Smooth muscle cell (in vitro differentiated cells): ENCODE measurements around the gene GRK1. TPM values are rescaled to one million over a fixed set of nuclear protein-coding genes. Genes with fewer than 3 reads are reported as not detected.

Source experiments
- DNase-seq: peaks from one replicate; lab custom pipeline; 2025; ENCODE audit not compliant: unreplicated experiment; lab: John Stamatoyannopoulos, UW
- H2AFZ ChIP-seq: fragments of 200-600 bp; sonication (generic); 2 replicates; pipeline ENCODE4 v1.6.0; 2016; ENCODE audit warnings: antibody characterized with exemption, low read depth, mild to moderate bottlenecking
- H3F3A ChIP-seq: fragments of 200-600 bp; sonication (generic); 2 replicates; pipeline ENCODE4 v1.6.0; 2017; ENCODE audit warnings: antibody characterized with exemption, low read depth
- H3K27ac ChIP-seq: fragments of 200-600 bp; sonication (generic); 2 replicates; pipeline ENCODE4 v1.5.1; 2016; ENCODE audit warnings: low read depth, mild to moderate bottlenecking
- H3K27me3 ChIP-seq: fragments of 200-600 bp; sonication (generic); 2 replicates; pipeline ENCODE4 v1.6.1; 2016; ENCODE audit warnings: low read depth, mild to moderate bottlenecking
- H3K36me3 ChIP-seq: fragments of 200-600 bp; sonication (generic); 2 replicates; pipeline ENCODE4 v1.5.1; 2016; ENCODE audit warnings: low read depth
- H3K4me1 ChIP-seq: fragments of 200-600 bp; sonication (generic); 2 replicates; pipeline ENCODE4 v1.5.1; 2016; ENCODE audit warnings: low read depth
- H3K4me2 ChIP-seq: fragments of 200-600 bp; sonication (generic); 2 replicates; pipeline ENCODE4 v1.6.0; 2016; ENCODE audit warnings: mild to moderate bottlenecking
- H3K4me3 ChIP-seq: fragments of 200-600 bp; sonication (generic); 2 replicates; pipeline ENCODE4 v1.5.1; 2016; ENCODE audit warnings: mild to moderate bottlenecking
- H3K79me2 ChIP-seq: fragments of 200-600 bp; sonication (generic); 2 replicates; pipeline ENCODE4 v1.6.0; 2016; ENCODE audit warnings: low read depth, mild to moderate bottlenecking
- H3K9ac ChIP-seq: fragments of 200-600 bp; sonication (generic); 2 replicates; pipeline ENCODE4 v1.6.0; 2016; ENCODE audit warnings: low read depth
- H3K9me3 ChIP-seq: fragments of 200-600 bp; sonication (generic); replicated peaks from 2 replicates; pipeline ENCODE4 v1.5.1; 2016; ENCODE audit warnings: low read depth
- H4K20me1 ChIP-seq: fragments of 200-600 bp; sonication (generic); 2 replicates; pipeline ENCODE4 v1.6.0; 2016; ENCODE audit warnings: low read depth
- WGBS: methylation state at CpG from one replicate; pipeline ENCODE4 v1.1.7; 2016; ENCODE audit warnings: low lambda C conversion rate; 5-methylcytosine and 5-hydroxymethylcytosine counted together
- polyA plus RNA-seq: library from polyadenylated mRNA; unstranded; fragments of >200 nt; fragmentation: Nextera tagmentation; extraction: Ambion mirVana; gene quantifications from 2 replicates; pipeline ENCODE4 v1.2.1, GENCODE V29; 2016
- total RNA-seq: library from RNA; depleted of rRNA; stranded (reverse); fragments of >200 nt; gene quantifications from 2 replicates; pipeline ENCODE4 v1.2.3, GENCODE V29; 2014
- TF ChIP-seq, protein P1 (sequence below): fragments of 200-600 bp; sonication (generic); IDR thresholded peaks from 2 replicates; pipeline ENCODE4 v1.5.1; 2017; ENCODE audit warnings: borderline replicate concordance, mild to moderate bottlenecking, antibody characterized with exemption; ENCODE audit not compliant: insufficient read depth, poor library complexity, severe bottlenecking

The GRK1 gene
- total and polyA plus RNA-seq, 2 experiments from 2014 or later = not detected

DNA sequence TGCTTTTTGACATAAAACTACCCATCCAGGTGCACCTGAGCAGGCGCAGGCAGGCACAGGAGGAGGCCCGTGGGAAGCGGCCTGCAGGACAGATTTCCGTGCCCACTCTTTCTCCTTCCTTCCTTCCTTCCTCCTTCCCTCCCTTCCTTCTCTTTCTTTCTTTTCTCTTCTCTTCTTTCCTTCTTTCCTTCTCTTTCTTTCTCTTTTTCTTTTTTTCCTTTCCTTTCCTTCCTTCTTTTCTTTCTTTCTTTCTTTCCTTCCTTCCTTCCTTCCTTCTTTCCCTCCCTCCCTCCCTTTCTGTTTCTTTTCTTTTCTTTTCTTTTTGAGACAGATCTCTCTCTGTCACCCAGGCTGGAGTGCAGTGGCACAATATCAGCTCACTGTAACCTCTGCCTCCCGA lies 70.8 kb downstream of the GRK1 start:
- TF ChIP-seq, protein P1, sequence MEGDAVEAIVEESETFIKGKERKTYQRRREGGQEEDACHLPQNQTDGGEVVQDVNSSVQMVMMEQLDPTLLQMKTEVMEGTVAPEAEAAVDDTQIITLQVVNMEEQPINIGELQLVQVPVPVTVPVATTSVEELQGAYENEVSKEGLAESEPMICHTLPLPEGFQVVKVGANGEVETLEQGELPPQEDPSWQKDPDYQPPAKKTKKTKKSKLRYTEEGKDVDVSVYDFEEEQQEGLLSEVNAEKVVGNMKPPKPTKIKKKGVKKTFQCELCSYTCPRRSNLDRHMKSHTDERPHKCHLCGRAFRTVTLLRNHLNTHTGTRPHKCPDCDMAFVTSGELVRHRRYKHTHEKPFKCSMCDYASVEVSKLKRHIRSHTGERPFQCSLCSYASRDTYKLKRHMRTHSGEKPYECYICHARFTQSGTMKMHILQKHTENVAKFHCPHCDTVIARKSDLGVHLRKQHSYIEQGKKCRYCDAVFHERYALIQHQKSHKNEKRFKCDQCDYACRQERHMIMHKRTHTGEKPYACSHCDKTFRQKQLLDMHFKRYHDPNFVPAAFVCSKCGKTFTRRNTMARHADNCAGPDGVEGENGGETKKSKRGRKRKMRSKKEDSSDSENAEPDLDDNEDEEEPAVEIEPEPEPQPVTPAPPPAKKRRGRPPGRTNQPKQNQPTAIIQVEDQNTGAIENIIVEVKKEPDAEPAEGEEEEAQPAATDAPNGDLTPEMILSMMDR = no peak
- Histone ChIP-seq H4K20me1 (no peaks in the 10 kb centered on the region), H3K27me3 (no peaks in the 10 kb centered on the region), H3K27ac (no peak overlapping the region), H3K4me1 (no peaks in the 10 kb centered on the region), H3K36me3 (no peaks in the 10 kb centered on the region), H3K9me3 (no peaks in the 10 kb centered on the region), H3F3A (no peaks in the 10 kb centered on the region), H3K4me2 (no peak overlapping the region), H2AFZ (no peak overlapping the region), H3K79me2 (no peaks in the 10 kb centered on the region), H3K4me3 (no peak overlapping the region), H3K9ac (no peak overlapping the region)
- WGBS = 91% methylated on average over 5 of the region's 5 CpGs
- no peak for DNase-seq

- Histone ChIP-seq H3K27ac (no peak overlapping the region), H3K4me1 (no peaks in the 10 kb centered on the region), H2AFZ (no peak overlapping the region), H3K27me3 (no peaks in the 10 kb centered on the region), H3K9ac (no peak overlapping the region), H3K4me2 (no peak overlapping the region), H3K9me3 (no peaks in the 10 kb centered on the region), H3K36me3 (no peaks in the 10 kb centered on the region), H3F3A (no peaks in the 10 kb centered on the region), H3K79me2 (no peaks in the 10 kb centered on the region), H3K4me3 (no peak overlapping the region), H4K20me1 (no peaks in the 10 kb centered on the region)
- DNase-seq = no peak
- 86% methylated on average over 22 of the region's 22 CpGs for WGBS
- TF ChIP-seq, protein P1 = no peak
Observed at GRCh38 chr13:113739527-113740285, 72.7 kb downstream of the GRK1 start.

DNA sequence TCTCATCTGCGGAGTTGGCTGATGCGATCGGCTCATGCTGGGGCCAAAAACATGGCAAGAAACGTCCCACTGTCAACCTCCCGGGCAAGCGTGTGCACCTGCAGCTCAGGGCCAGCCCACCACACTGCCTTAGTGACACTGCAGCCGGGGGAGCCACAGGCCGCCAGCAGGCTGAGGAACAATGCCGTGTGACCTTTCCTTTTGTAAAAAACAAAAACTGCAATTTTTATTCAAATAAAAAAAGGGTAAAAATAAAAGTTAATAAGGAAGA lies 73.2 kb downstream of the GRK1 start:
- Histone ChIP-seq H3K9me3 (no peaks in the 10 kb centered on the region), H3K4me2 (no peak overlapping the region), H3F3A (no peaks in the 10 kb centered on the region), H3K27me3 (no peaks in the 10 kb centered on the region), H2AFZ (no peak overlapping the region), H3K79me2 (no peaks in the 10 kb centered on the region), H3K4me1 (no peaks in the 10 kb centered on the region), H3K9ac (no peak overlapping the region), H3K4me3 (no peak overlapping the region), H4K20me1 (no peaks in the 10 kb centered on the region), H3K27ac (no peak overlapping the region), H3K36me3 (no peaks in the 10 kb centered on the region)
- 92% methylated on average over 9 of the region's 9 CpGs for WGBS
- TF ChIP-seq, protein P1 = no peak
- DNase-seq = no peak

DNA sequence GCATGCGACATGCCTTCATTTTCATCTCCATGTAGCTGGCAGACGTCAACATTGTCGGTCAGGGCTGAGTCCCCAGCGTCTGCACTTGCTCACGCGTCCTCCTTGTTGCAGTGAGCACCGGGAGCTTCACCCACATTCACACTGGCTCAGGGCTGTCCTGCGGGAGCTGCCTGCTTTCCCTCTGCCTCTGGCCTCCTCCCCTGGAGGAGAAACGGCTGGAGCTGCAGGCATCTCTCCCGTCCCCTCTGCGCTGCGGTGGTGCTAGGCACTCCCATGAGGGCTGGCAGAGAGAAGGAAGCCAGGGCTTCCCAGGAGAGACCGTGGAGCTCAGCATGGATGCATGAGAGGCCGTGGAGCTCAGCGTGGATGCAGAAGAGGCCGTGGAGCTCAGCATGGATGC lies 73.6 kb downstream of the GRK1 start:
- DNase-seq = no peak
- Histone ChIP-seq H3F3A (no peaks in the 10 kb centered on the region), H3K27me3 (no peaks in the 10 kb centered on the region), H3K4me3 (no peak overlapping the region), H3K79me2 (no peaks in the 10 kb centered on the region), H3K27ac (no peak overlapping the region), H3K9ac (no peak overlapping the region), H3K4me1 (no peaks in the 10 kb centered on the region), H3K9me3 (no peaks in the 10 kb centered on the region), H3K36me3 (no peaks in the 10 kb centered on the region), H4K20me1 (no peaks in the 10 kb centered on the region), H2AFZ (no peak overlapping the region), H3K4me2 (no peak overlapping the region)
- TF ChIP-seq, protein P1 = no peak
- WGBS = 88% methylated on average over 16 of the region's 16 CpGs
